ENCODE data around the gene MRPL49.

The MRPL49 gene

GRCh38 chr11:65125197-65126056, 3.3 kb downstream of the MRPL49 start:
- no peak for TF ChIP-seq CTCF (IDR thresholded peaks at IDR 0.05; ENCODE audit: low read depth, low read length, missing control alignments)
- H3K4me3 ChIP-seq (replicated peaks; ENCODE audit: low read depth, low read length): no peak overlapping the region
- DNase-seq (ENCODE audit: extremely low read depth, low read depth): no peak

GRCh38 chr11:65126624-65127274, 4.6 kb downstream of the MRPL49 start:
- TF ChIP-seq CTCF (IDR thresholded peaks at IDR 0.05; ENCODE audit: low read depth, low read length, missing control alignments): no peak
- DNase-seq (ENCODE audit: extremely low read depth, low read depth): no peak
- H3K4me3 ChIP-seq (replicated peaks; ENCODE audit: low read depth, low read length): no peak overlapping the region

GRCh38 chr11:65127473-65128181, 5.5 kb downstream of the MRPL49 start:
- no peak for TF ChIP-seq CTCF (IDR thresholded peaks at IDR 0.05; ENCODE audit: low read depth, low read length, missing control alignments)
- no peak overlapping the region for H3K4me3 ChIP-seq (replicated peaks; ENCODE audit: low read depth, low read length)
- DNase-seq (ENCODE audit: extremely low read depth, low read depth): no peak

GRCh38 chr11:65128182-65129145, 6.3 kb downstream of the MRPL49 start:
- no peak for DNase-seq (ENCODE audit: extremely low read depth, low read depth)
- no peak overlapping the region for H3K4me3 ChIP-seq (replicated peaks; ENCODE audit: low read depth, low read length)
- no peak for TF ChIP-seq CTCF (IDR thresholded peaks at IDR 0.05; ENCODE audit: low read depth, low read length, missing control alignments)

GRCh38 chr11:65129649-65130441, 7.7 kb downstream of the MRPL49 start:
- no peak overlapping the region for H3K4me3 ChIP-seq (replicated peaks; ENCODE audit: low read depth, low read length)
- TF ChIP-seq CTCF (IDR thresholded peaks at IDR 0.05; ENCODE audit: low read depth, low read length, missing control alignments): no peak
- no peak for DNase-seq (ENCODE audit: extremely low read depth, low read depth)
